Left ventricle myocardium superior (tissue), 1 donor: Measurements from ENCODE around the gene UNC119B. TPM values are rescaled to one million over a fixed set of nuclear protein-coding genes. Genes with fewer than 3 reads are reported as not detected.
A peak's percentile ranks its signal among the peaks of the same experiment; 100 is the strongest.
"Not testable (repeated sequence)": the region's sequence is repeated elsewhere in the genome, so short reads cannot be mapped to it uniquely, and the experiment has no call there.

Source experiments
- ATAC-seq: fragments of 200-7000 bp; cut with Tn5 transposase; one replicate; pipeline ENCODE4 v1.9.1; 2020; ENCODE audit warnings: mild to moderate bottlenecking, moderate library complexity
- DNase-seq: peaks from one replicate; pipeline ENCODE4 v3.0.0-alpha.2; 2020
- intact Hi-C: fragments of 100-400 bp; cut with micrococcal nuclease; formaldehyde crosslinking; loops from one replicate; pipeline ENCODE4 v1.11.0; 2022
- long read RNA-seq: library from polyadenylated mRNA; unstranded; transcript quantifications from one replicate; pipeline ENCODE4 v2.0.0, GENCODE V29; 2021
- total RNA-seq: library from RNA; stranded (reverse); fragmentation: NEBNext Ultra II Directional; extraction: Animal tissue kit (Norgen Biotek cat#: 25700); gene quantifications from one replicate; pipeline ENCODE4 v1.2.1, GENCODE V29; 2021
- donor health status: DM: no; HTN: yes; CAD: no; lungs with severe emphysema.

UNC119B gene
- 13.2 TPM for total RNA-seq
- long read RNA-seq, full-length matches to known transcripts = 2 of 2 reads
- long read RNA-seq, partial matches to known transcripts = 0 of 2 reads
- long read RNA-seq, other reads (novel, unspliced or antisense) = 0 of 2 reads

DNA sequence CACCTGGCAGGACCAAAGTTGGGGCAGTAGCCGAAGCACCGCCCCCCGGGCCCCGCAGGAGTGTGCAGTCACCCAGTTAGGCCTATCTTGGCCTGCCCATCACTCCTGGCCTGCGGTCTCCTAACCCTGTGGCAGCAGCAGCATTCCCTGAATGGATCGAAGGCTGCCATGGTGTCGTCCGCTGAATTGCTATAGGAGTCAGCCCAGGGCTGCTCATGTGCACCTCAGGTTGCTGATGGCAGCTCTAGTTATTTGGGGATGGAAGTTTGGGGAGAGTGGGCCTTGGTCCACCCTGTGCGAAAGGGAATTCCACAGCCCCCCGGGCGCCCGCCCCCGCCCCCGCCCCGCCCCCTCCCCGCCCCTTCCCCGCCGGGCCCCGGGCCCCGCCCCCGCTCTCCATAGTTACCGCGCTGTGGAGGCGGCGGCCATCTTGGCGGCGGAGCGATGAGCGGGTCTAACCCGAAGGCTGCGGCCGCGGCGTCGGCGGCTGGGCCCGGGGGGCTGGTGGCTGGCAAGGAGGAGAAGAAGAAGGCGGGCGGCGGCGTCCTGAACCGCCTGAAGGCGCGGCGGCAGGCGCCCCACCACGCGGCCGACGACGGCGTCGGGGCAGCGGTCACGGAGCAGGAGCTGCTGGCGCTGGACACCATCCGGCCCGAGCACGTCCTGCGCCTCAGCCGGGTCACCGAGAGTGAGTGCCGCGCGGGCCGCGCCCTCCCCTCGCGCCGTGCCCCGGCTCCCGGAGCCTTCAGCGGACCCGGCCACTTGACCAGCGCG, at the start of gene UNC119B:
Gene UNC119B (plus strand): TSS at position 428 of the 774 bp plus-strand sequence. CDS start 17 bp downstream, at position 445.
- DNase-seq (peak; percentile 89), ATAC-seq (peak; percentile 95)
- intact Hi-C loops = no loop called here

DNA sequence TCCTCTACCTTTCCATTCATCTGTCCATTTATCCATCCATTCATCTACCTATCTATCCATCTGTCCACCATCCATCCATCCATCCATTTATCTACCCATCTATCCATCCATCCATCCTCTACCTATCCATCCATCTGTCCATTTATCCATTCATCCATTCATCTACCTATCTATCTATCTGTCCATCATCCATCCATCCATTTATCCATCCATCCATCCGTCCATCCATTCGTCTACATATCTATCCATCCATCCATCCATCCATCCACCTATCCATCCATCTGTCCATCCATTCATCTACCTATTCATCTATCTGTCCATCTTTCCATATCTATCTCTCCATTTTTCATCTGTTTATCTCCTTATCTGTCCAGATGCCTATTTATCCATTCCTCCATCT, 48.8 kb upstream of the UNC119B start:
- DNase-seq = no peak
- no peak for ATAC-seq
- intact Hi-C loops = no loop called here

DNA sequence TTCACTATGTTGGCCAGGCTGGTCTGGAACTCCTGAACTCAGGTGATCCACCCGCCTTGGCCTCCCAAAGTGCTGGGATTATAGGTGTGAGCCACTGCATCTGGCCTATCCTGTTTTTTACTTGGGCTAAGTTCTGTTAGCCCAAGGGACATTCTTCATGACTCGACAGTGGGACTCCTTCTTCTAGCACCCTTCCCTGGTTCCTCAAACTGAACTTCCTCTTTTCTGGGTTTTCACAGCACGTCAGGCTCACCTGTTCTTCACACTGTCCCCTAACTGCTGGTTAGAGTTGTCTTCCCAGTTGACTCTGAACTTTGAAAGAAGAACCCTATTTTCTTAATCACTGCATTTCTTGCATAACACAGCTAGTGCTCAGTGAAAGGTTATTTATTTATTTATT, 47.4 kb upstream of the UNC119B start:
- DNase-seq = no peak
- intact Hi-C loops = no loop called here
- no peak for ATAC-seq

DNA sequence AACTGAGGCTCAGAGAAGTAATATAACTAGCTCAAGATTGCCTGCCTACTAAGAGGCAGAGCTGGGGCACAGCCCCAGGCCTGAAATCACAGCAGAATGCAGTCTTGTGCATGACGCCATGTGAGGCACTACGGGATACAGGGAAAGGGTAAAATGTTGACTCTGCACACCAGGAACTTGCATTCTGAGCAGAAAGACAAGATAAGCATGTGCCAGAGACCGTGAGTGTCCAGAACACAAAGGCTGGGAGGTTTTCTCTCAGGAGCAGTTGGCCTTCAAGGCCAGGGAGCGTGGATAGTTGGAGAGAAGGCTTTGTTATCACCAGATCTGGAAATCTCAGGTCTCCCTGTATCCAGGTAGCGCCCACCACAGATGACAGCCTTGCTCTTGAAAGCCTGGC, 46.5 kb upstream of the UNC119B start:
- intact Hi-C loops = no loop called here
- ATAC-seq (no peak), DNase-seq (no peak)

DNA sequence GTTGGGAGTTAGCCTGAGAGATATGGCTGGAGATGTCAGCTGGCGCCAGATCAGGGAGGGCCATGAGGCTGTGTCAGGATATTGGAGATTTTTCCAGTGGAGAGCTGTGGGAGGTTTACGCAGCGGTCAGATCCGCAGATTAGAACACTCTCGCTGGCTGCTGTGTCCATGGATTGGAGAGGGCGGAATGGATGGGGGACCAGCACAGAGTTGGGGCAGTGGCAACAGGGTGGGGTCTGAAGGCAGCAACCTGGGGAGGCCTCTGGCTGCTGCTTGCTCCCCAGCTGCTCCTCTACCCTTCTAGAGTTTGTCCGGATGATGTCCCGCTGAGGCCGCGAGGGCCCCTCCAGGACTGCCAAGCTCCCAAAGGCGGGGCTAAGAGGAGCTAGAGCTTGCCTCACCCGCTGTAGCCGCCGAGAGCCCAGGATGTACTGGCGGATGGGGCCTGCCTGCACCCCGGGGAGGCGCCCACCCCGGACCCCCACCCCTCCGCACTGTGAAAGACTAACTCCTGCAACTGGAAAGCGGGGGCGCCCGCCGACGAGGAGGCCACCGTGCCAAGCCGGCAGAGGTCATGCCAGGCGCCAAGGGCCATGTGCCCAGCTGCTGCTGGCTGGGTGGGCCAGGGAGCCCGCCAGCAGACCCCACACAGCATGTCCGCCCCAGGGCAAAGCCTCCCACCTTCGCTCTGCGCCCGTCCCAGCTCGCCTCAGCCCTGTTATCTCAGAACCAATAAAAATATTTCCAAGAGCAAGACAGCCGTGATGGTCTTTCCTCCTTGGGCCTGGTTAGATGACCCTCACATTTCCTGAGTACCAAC, 43.5 kb upstream of the UNC119B start:
- intact Hi-C loops = no loop called here
- ATAC-seq (peak; percentile 12), DNase-seq (no peak)

DNA sequence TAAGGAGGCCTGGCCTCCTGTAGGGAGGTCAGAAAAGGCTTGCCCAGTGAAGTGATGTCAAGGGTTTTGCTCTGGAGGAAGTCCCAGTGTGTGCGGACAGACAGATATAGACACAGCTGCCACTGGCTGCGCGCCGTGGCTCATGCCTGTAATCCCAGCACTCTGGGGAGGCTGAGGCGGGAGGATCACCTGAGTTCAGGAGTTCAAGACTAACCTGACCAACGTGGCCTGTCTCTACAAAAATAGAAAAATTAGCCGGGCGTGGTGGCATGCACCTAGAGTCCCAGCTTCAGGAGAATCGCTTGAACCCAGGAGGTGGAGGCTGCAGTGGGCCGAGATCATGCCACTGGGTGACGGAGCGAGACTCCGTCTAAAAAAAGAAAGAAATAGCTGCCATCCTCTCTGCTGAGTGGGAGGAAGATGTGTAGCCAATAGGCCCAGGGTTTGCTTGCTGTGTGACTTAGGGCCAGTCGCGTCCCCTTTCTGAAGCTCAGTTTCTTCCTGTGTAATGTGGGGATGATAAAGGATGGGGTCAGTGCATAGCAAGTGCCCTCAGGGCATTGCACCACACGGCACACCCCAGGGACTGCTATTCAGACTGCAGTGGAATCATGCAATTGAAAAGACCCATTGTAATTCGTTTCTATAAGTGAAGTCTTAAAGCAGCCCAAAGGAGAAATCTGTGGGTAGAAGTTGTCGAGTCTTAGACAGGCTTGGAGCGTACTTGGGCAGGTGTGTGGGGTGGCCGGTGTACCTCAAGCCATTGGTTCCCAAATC, 42.0 kb upstream of the UNC119B start:
- ATAC-seq (no peak), DNase-seq (no peak)
- intact Hi-C loops = no loop called here

DNA sequence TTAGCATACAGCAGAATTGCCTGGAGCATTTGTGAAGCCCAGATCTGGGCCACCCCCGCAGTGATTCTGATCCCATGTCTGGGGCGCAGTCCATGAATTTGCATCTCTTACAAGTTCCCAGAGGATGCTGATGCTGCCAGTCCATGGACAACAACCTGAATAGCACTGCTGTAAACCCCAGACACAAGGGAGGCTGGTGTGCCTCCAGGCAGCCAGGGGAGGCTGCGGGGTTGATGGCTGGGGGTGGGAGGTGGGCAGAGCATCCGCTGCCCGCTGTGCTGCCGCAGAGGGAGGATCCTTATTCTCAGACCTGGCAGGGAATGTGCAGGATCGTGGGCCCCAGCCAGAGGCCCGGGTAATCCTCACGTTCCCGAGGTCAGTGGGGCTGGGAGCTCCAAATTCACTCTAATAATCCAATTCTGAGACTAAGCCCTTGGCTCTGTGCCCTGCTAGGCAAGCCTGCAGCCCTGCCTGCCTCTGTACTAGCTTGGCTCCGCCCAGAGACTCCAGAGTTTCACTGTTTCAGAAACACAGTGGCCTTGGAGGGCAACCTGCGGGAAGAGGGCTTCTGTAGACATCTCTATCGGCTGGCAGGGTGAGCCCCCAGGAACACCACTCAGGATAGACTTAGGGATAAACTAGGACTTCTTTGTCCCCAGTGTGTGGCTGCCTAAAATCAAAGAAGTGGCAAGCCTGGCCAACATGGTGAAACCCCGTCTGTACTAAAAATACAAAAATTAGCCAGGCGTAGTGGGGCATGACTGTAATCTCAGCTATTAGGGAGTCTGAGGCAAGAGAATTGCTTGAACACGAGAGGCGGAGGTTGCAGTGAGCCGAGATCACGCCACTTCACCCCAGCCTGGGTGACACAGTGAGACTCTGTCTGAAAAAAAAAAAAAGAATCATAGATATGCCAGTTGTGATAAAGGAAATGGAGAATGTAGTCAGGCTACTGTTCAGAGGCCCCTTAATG, 41.1 kb upstream of the UNC119B start:
- intact Hi-C loops = no loop called here
- peak; percentile 44 for ATAC-seq
- DNase-seq = no peak

DNA sequence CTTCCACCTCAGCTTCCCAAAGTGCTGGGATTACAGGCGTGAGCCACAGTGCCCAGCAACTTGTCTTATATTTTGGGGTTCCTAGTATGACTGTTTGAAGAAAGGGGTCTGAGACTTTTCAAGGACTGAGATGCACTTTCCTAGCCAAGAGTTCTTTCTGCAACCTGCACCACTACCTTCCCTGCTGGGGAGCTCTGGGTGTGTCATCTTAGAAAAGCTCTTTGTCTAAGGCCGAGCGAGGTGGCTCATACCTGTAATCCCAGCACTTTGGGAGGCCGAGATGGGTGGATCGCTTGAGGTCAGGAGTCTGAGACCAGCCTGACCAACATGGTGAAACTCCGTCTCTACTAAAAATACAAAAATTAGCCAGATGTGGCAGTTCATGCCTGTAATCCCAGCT, 40.0 kb upstream of the UNC119B start:
- DNase-seq, intact Hi-C loops, ATAC-seq: not testable (repeated sequence)

DNA sequence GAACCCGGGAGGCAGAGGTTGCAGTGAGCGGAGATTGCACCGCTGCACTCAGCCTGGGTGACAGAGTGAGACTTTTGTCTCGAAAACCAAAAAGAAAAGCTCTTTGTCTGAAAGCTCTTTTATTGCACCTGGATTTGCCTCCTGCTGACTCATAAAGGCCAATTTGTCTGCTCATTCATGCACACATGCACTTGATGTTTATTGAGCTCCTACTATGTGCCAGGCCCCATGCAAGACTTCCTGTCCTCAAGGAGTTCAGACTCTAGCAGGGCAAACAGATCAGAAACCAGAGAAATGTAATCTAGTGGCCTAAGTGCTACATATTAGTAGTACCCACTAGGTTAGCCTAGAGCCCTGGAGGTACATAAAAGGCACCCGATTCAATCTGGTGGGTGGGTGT, 39.6 kb upstream of the UNC119B start:
- DNase-seq (no peak), ATAC-seq (no peak)
- intact Hi-C loops = no loop called here

DNA sequence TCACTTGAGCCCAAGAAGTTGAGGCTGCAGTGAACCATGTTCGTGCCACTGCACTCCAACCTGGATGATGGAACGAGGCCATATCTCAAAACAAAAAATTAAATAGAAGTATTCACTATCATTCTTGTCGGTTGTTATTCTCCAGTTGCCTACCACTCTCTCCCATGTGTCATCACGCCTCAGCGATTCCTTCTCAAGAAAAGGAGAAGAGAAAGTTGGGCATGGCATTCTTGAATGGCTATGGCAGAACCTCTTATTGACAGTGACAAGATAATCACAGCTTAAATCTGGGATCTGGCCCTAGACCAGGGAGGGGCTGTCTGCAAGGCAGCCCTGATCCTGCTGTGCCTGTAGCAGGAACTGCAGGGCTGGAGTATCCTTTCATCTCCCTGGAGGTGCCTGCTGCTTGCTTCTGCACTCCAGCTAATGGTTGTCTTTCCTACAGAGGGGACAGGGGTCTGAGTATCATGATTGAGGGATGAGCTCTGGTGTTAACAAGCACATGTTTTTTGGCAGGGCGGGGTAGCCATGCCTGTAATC, 36.1 kb upstream of the UNC119B start:
- intact Hi-C loops = no loop called here
- no peak for ATAC-seq
- no peak for DNase-seq

DNA sequence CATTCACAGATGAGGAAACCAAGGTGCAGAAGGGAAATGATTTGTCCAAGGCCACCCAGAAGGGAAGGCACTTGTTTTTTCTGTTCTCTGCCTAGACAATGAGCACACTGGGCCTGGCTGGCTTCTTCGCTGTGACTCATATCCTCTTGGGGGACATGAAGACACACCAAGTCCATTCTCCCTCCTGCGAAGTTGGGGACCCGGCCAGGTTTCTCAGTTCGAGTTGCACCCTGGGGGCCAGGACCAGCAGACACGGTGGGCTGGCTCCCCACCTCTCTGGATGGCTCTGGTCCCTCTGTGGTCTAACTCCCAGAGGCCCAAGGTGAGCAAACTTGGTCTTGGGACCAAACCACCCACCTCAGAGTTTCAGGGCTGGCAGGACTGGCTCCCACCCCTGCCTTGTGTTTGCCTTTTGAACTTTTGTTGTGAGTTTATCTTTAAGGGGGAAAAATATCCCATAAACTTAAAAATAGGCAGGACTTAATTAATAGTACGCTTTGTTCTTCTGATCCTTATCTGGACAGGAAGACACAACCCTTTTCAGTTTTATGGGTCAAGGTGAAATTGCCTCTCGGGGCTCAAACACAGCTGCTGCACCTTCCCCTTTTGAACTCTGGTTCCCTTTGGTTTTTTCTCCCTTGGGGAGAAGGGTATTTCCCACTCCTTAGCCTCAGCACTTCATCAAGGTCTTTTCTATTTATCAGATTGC, 32.3 kb upstream of the UNC119B start:
- intact Hi-C loops = no loop called here
- DNase-seq (peak; percentile 47), ATAC-seq (peak; percentile 78)

DNA sequence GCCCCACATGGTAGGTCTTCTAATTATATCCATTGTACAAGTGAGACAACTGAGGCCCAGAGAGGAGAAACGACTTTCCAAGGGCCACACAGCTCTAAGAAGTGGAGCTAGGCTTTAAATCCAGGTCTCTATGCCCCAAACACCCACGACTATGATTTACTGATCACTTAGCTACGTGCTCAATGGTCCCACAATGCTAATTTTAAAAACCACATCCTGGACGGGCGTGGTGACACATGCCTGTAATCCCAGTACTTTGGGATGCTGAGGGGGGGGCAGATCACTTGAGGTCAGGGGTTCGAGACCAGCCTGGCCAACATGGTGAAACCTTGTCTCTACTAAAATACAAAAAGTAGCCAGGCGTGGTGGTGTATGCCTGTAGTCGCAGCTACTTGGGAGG, 31.7 kb upstream of the UNC119B start:
- intact Hi-C loops = no loop called here
- DNase-seq (no peak), ATAC-seq (no peak)

DNA sequence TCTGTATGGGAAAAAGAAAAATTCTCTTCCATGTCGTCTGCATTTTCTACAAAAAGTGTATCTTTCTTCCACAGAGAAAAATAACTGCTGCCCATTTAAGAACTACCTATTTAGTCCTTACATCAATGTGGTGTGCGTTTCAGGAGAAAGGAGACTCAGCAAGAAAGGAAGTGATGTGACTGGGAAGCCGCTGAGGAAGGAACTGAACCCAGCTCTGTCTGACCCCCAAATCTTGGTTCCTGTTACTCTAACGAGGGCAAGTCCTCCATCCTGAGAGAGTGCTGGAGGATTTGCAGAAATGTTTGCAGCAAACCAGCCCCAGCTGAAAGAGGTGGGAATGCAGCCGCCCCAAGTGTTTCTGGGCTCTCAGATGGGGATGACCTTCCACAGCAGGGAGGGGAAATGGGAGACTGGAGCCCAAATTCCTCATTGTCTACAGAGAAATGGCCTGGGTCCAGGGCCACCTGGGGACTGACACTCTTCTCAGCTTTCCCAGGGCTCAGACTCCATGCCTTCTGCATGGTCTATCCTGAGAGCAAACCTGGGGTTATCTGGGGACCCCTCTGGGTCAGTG, 30.0 kb upstream of the UNC119B start:
- intact Hi-C loops = no loop called here
- DNase-seq (no peak), ATAC-seq (no peak)

DNA sequence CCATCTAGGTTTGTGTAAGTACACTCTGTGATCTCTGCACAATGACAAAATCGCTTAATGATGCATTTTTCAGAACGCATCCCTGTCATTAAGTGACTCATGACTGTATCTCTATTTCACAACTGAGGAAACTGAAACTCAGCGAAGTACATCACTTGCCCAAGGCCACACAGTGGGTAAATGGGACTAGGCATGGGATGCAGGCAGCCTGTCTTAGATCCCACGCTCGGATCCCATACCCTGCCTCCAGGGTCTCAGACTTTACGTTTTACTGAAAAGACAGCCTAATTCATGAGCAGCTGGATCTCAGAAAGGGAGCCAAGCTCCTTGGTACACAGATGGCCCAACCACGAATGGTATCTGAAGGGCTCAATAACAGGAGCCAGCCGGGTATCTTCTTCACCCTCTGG, 25.7 kb upstream of the UNC119B start:
- intact Hi-C loops = no loop called here
- no peak for ATAC-seq
- no peak for DNase-seq

DNA sequence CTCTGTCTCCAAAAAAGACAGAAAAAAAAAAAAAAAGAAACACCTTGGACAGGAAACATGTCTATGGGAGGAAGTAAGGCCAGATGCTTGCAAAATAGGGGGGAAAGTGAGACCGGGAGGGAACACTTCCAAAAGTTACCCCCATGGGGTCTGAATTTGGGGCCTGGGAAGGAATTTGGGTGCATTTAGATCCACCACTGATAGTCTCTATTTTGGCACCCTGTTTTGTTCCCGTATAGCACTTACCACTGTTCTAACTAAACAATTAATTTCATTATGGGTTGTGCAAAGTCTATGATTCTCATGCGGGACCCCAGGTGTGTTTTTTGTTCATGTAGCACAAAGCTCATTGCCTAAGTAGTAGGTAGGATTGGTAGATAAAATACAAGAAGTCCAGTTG, 24.7 kb upstream of the UNC119B start:
- no peak for ATAC-seq
- intact Hi-C loops = no loop called here
- no peak for DNase-seq

DNA sequence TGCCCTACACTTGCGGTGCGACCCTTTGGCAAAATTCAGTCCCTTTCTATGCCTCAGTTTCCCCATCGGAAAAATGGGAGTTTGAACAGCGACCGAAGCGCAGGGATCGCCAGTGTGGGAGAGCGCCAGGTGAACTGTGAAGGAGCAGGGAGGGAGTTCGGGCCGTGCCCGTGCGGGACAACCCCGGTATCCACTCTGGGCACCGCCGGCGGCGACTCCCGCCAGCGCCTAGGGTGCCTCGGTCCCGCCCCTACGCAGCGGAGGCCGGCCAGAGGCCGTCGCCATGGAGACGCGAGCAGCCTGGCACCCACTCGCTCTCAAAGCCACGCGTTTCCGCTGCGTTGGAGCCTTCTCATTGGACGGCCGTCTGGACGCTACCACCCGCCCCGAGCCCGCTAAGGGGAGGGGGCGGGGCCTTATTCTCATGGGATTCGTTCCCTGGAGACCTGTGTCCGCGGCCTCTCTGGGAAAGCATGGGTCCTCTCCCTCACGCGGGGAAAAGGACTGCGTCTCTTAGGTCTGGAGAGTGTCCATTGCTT, 24.0 kb upstream of the UNC119B start:
- DNase-seq = peak; percentile 99
- intact Hi-C loops = no loop called here
- peak; percentile 92 for ATAC-seq
